HUES48 (cell line): ENCODE data around the gene SOHLH2.

Experiments used
- H3K27ac ChIP-seq: one replicate; pipeline ENCODE4 v1.7.0; 2013; ENCODE audit warnings: low read depth, low read length, inconsistent platforms
- H3K27me3 ChIP-seq: 2 replicates; pipeline ENCODE4 v1.6.1; 2013; ENCODE audit warnings: mild to moderate bottlenecking, low read length; ENCODE audit not compliant: control insufficient read depth, insufficient read depth
- H3K36me3 ChIP-seq: 2 replicates; pipeline ENCODE4 v1.6.1; 2013; ENCODE audit warnings: low read length; ENCODE audit not compliant: control insufficient read depth, insufficient read depth
- H3K4me1 ChIP-seq: 2 replicates; pipeline ENCODE4 v1.6.1; 2013; ENCODE audit warnings: mild to moderate bottlenecking, low read length; ENCODE audit not compliant: control insufficient read depth, insufficient read depth
- H3K4me3 ChIP-seq: 2 replicates; pipeline ENCODE4 v1.5.1; 2013; ENCODE audit warnings: mild to moderate bottlenecking, low read depth, low read length
- H3K9ac ChIP-seq: 2 replicates; pipeline ENCODE4 v1.6.1; 2013; ENCODE audit warnings: mild to moderate bottlenecking, low read depth, low read length, moderate library complexity
- H3K9me3 ChIP-seq: 2 replicates; pipeline ENCODE4 v1.6.1; 2013; ENCODE audit warnings: low read length; ENCODE audit not compliant: control insufficient read depth, insufficient read depth

SOHLH2 gene

GRCh38 chr13:36154567-36155291 lies 59.6 kb downstream of the SOHLH2 start:
- Histone ChIP-seq H3K4me3 (peak overlapping the region; percentile 54), H3K4me1 (peaks cover 6% of the 10 kb centered on the region; the same call in 1 of the 2 replicates), H3K36me3 (no peaks in the 10 kb centered on the region), H3K9ac (no peak overlapping the region), H3K27ac (no peak overlapping the region), H3K27me3 (peaks cover 16% of the 10 kb centered on the region), H3K9me3 (no peaks in the 10 kb centered on the region)

GRCh38 chr13:36151591-36151990 lies 62.8 kb downstream of the SOHLH2 start:
- Histone ChIP-seq H3K36me3 (no peaks in the 10 kb centered on the region), H3K27me3 (peaks cover 16% of the 10 kb centered on the region), H3K4me3 (no peak overlapping the region), H3K9ac (no peak overlapping the region), H3K9me3 (no peaks in the 10 kb centered on the region), H3K4me1 (peaks cover 6% of the 10 kb centered on the region; the same call in 1 of the 2 replicates), H3K27ac (no peak overlapping the region)

GRCh38 chr13:36148446-36148845 lies 65.9 kb downstream of the SOHLH2 start:
- Histone ChIP-seq H3K9me3 (no peaks in the 10 kb centered on the region), H3K9ac (no peak overlapping the region), H3K27ac (no peak overlapping the region), H3K36me3 (no peaks in the 10 kb centered on the region), H3K27me3 (no peaks in the 10 kb centered on the region), H3K4me3 (no peak overlapping the region), H3K4me1 (no peaks in the 10 kb centered on the region)

DNA sequence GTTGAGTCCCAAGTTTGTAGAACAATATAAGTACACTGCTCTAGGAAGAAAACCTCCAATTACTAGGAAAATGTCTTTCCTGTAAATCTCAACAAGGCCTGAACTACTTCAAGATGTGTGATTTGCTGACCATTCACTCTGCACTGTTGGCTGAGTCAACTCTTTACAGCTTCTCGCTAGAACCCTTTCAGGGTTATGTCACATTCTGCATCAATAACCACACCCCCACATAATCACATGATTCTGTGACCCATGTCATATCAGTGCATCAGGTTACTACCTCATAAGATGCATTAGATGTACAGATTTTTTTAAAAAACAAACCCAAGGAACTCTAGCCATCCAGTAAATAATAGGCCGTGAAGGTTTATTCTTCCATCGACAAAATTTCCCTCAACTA lies 67.0 kb downstream of the SOHLH2 start:
- H3K4me3 ChIP-seq = no peak overlapping the region
- no peaks in the 10 kb centered on the region for H3K36me3 ChIP-seq
- no peaks in the 10 kb centered on the region for H3K27me3 ChIP-seq
- no peak overlapping the region for H3K9ac ChIP-seq
- H3K9me3 ChIP-seq = no peaks in the 10 kb centered on the region
- H3K27ac ChIP-seq = no peak overlapping the region
- no peaks in the 10 kb centered on the region for H3K4me1 ChIP-seq

DNA sequence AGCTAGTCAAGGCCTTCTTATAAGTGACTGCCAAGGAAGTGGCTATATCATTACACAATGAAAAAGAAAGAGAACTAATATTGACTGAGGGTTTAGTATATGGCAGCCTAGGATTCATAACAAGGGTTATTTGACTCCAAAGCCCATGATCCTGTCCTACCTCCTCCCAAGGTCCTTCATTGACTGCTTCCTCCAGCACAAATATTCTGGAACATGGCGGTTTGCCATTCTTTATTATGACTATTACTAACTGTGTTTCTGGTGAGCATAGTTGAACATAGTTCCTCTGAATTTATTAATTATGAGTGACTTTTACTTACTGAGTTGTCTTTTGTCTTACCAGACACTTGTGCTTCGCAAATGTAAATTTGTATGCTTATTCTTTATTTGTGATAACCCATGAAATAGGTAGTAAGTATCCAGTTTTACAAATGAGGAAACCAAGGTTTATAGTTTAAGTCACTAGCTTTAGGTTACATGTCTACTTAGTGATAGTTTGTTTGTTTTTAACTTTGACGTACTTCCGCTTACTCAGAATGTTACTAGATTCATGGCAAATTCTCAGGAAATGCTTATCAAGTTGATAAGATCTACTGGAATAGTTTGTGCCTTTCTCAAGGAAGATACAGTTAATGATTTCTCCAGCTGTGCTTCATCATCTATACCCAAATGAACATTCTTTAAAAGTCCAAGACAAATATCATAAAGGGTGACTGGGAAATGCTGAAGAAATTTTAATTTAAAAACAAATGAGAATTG lies 67.7 kb downstream of the SOHLH2 start:
- no peaks in the 10 kb centered on the region for H3K27me3 ChIP-seq
- no peaks in the 10 kb centered on the region for H3K36me3 ChIP-seq
- no peak overlapping the region for H3K4me3 ChIP-seq
- no peak overlapping the region for H3K27ac ChIP-seq
- H3K9me3 ChIP-seq = no peaks in the 10 kb centered on the region
- no peaks in the 10 kb centered on the region for H3K4me1 ChIP-seq
- H3K9ac ChIP-seq = no peak overlapping the region

- Histone ChIP-seq H3K27ac (no peak overlapping the region), H3K36me3 (no peaks in the 10 kb centered on the region), H3K9me3 (no peaks in the 10 kb centered on the region)
These were observed 70.6 kb downstream of the SOHLH2 start for GRCh38 chr13:36143738-36144137.

GRCh38 chr13:36142735-36143134 lies 71.6 kb downstream of the SOHLH2 start:
- H3K27me3 ChIP-seq = no peaks in the 10 kb centered on the region
- no peak overlapping the region for H3K27ac ChIP-seq
- H3K4me1 ChIP-seq = no peaks in the 10 kb centered on the region
- H3K9ac ChIP-seq = no peak overlapping the region
- H3K9me3 ChIP-seq = no peaks in the 10 kb centered on the region
- H3K36me3 ChIP-seq = no peaks in the 10 kb centered on the region
- H3K4me3 ChIP-seq = no peak overlapping the region

More at GRCh38 chr13:36143738-36144137, 70.6 kb downstream of the SOHLH2 start:
- Histone ChIP-seq H3K27me3 (no peaks in the 10 kb centered on the region), H3K4me3 (no peak overlapping the region), H3K9ac (no peak overlapping the region), H3K4me1 (no peaks in the 10 kb centered on the region)

GRCh38 chr13:36135876-36136275 lies 78.5 kb downstream of the SOHLH2 start:
- no peaks in the 10 kb centered on the region for H3K9me3 ChIP-seq
- no peak overlapping the region for H3K9ac ChIP-seq
- H3K27ac ChIP-seq = no peak overlapping the region
- H3K4me3 ChIP-seq = no peak overlapping the region
- no peaks in the 10 kb centered on the region for H3K36me3 ChIP-seq
- H3K4me1 ChIP-seq = no peaks in the 10 kb centered on the region
- H3K27me3 ChIP-seq = peaks cover 15% of the 10 kb centered on the region

DNA sequence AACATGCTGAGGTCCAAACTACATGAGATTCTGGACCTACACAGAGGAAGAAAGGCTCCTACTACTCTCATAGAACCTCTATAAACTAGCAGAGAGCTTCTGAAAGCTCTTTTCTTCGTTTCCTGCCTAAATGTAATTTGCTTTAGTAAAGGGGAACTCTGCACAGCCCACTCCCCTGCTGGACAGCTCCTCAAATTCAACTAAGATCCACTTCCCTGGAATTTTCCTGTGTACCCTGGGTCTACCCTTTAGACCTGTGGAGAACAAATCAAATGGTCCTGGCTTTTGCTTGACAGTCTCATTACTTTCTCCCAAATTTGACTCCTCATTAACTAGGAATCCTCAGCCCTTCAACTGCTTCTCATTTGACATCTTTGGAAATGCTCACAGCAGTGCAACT lies 79.7 kb downstream of the SOHLH2 start:
- H3K9me3 ChIP-seq = no peaks in the 10 kb centered on the region
- no peak overlapping the region for H3K4me3 ChIP-seq
- no peaks in the 10 kb centered on the region for H3K36me3 ChIP-seq
- no peak overlapping the region for H3K9ac ChIP-seq
- H3K4me1 ChIP-seq = peaks cover 6% of the 10 kb centered on the region; the same call in 1 of the 2 replicates
- H3K27me3 ChIP-seq = peaks cover 25% of the 10 kb centered on the region
- no peak overlapping the region for H3K27ac ChIP-seq

DNA sequence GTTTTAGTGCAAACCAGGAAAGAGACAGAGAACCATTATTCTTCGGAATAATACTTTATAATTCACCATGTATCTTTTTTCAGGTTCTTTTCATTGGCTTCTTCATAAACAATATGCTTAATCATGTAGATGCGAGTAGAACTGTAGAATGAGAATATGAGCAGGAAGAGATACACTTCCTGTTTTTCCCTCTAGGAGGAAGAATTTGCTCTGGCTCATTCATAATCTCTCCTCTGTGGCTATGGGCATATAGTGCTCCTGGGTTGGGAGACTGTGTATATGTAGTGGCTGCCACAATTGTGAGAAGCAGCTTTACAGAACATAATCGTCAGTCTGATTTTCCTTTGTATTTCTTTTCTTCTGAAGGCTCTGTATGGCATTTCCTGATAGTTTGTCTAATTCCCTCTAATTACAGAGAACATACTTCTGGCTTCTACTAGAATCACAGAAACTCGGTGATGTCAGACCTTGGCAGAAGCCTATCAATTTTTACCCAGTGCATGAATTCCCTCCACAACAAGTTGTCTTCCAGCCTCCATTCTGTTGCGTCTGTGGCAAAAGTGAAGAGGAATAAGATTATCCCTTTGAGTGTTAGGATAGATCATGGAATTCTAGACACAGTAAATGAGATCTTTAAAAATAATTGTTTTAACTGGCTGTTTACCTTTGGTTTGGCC lies 80.3 kb downstream of the SOHLH2 start:
- H3K4me3 ChIP-seq = no peak overlapping the region
- peaks cover 6% of the 10 kb centered on the region; the same call in 1 of the 2 replicates for H3K4me1 ChIP-seq
- no peak overlapping the region for H3K27ac ChIP-seq
- no peak overlapping the region for H3K9ac ChIP-seq
- H3K27me3 ChIP-seq = peaks cover 31% of the 10 kb centered on the region
- H3K9me3 ChIP-seq = no peaks in the 10 kb centered on the region
- H3K36me3 ChIP-seq = no peaks in the 10 kb centered on the region

GRCh38 chr13:36132376-36132775 lies 82.0 kb downstream of the SOHLH2 start:
- Histone ChIP-seq H3K4me3 (no peak overlapping the region), H3K9me3 (no peaks in the 10 kb centered on the region), H3K4me1 (peaks cover 6% of the 10 kb centered on the region; the same call in 1 of the 2 replicates), H3K36me3 (no peaks in the 10 kb centered on the region), H3K27ac (no peak overlapping the region), H3K27me3 (peaks cover 37% of the 10 kb centered on the region), H3K9ac (no peak overlapping the region)
